Measurements from ENCODE around the gene ZBTB7A.
A peak's percentile ranks its signal among the peaks of the same experiment; 100 is the strongest.

Gene ZBTB7A

DNA sequence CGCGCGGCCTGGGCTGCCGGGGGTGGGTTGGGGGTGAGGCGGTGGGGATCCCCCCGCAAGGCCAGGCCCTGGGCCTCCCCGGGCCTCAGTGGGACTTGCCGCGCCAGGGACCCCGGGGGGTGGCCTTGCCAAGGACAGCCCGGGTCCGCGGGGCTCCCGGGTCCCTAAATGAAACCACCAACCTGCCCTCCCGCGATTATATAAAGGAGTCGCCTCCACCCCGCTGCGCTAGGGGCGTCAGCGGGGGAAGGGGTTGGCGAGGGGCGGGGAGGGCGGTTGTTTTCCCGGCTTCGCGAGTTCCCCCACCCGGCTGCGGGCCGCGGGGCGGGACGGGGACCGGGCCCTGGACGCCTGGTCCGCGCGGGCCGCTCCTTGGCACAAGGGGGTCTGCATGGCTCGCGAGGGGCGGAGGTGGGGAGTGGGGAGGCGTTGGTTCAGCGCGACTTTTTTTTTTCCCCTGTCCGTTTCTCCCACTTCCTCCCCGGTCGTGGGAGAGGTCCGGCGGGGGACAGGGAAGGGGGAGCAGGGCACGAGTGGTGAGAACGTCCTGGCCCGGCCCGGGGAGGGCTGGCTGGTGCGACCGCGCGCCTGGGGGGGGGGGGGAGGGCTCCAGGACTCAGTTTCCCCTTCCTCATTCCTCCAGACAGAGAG is 822 bp upstream of the ZBTB7A start:
- no peak for DNase-seq (ENCODE audit: low spot score)

DNA sequence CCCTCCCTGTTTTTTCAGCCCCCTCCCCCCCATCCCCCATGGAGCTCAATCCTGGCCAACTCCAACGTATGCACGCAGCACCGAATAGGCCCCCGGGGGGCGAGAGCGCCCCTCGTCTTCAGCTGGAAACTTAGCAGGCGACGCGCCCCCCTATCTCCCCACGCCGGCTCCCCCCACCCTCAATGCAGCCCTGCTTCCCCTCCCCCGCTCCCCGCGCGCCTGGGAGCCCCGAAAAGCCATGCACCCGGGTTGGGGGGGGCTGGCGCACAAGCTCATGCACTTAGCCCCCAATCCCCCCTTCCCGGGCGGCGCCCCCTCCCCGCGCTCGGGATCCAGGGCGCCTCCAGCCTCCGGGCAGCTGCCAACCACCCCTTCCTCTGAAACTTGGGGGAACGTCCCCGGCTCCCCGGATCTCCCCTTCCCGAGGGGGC is 508 bp downstream of the ZBTB7A start:
- DNase-seq (ENCODE audit: low spot score): no peak

DNA sequence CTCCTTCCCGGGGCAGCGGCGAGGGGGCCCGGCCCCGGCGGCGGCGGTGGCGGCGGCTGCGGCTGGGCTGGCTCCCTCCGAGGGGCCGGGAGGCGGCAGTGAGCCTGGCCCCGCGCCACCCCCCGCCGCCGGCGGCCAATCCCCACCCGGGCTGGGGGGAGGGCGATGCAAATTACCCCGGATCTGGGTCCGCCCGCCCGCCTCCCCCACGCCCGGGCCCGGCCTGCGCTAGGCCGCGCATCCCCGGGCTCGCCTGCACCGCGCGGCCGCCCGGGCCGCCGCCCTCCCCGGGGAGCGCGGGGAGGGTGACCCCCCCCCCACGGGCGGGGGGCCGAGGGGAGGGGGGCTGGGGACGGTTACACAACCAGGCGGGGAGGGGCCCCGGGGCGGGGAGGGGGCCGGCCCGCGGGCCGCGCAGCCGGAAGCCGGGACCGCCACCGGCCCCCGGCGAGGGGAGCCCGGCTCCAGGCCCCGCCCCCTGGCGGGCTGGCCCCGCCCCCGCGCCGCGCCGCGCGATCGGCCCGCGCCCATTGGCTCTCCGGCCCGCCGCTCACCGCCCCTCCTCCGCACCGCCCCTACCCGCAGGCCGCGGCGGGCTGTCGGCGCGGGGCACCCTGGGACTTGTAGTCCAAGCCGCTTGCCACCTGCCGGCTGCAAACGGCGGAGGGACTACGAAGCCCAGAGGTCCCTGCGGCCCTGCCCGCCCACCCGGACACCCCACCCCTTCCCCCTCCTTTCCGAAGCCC is 1.1 kb downstream of the ZBTB7A start:
- DNase-seq (ENCODE audit: low spot score): peak; percentile 99

DNA sequence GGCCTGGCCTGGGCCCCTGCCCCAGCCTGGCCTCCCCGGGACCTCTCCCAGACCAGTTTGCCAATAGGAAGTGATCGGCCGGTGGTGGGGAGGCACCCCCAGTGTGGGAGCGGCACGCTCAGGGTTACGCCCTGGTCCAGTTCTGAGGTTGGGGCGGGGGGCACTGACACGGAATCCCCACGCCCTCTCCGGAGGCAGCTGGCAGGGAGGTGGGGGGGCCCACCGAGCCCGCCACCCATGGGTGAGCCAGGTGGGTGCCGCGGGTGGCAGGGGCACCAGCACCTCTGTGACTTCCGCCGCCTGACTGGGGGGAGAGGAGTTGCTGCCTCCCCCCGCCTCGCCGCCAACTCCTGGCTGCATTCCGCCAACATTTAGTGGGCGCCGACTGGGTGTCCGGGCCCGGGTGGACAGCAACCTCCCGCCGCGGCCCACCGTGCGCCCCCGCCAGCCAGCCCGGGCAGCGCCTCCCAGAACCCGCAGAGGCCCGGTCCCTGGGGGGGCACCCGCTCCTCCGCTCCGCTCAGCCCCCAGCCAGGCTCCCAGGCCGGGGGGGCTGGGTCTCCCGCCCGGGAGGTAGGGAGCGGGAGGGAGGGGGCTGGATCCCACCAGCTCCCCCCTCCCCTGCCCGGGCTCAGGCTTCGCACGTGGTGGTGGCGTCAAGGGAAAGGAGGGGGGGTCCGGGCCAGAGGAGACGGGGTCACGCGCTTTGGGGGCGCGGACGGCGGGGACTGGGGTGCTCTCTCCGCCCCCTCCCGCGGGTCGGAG is 2.0 kb downstream of the ZBTB7A start:
- no peak for DNase-seq (ENCODE audit: low spot score)

DNA sequence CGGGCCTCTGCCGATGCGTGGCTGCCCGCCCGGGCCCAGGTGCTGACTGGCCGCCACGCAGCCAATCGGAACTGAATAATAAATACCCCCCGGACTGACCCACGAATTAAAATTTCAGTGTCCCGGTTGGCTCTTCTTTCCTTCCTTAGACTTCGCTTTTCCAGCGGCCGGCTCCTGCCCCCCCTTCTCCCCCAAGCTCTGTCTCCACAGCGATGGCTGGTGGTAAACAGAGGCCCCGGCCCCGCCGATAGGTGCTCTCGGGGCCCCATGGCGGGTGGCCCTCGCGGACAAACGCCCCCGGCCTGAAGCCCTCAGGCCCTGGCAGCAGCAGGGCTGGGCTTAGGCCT is 2.6 kb downstream of the ZBTB7A start:
- DNase-seq (ENCODE audit: low spot score): no peak

DNA sequence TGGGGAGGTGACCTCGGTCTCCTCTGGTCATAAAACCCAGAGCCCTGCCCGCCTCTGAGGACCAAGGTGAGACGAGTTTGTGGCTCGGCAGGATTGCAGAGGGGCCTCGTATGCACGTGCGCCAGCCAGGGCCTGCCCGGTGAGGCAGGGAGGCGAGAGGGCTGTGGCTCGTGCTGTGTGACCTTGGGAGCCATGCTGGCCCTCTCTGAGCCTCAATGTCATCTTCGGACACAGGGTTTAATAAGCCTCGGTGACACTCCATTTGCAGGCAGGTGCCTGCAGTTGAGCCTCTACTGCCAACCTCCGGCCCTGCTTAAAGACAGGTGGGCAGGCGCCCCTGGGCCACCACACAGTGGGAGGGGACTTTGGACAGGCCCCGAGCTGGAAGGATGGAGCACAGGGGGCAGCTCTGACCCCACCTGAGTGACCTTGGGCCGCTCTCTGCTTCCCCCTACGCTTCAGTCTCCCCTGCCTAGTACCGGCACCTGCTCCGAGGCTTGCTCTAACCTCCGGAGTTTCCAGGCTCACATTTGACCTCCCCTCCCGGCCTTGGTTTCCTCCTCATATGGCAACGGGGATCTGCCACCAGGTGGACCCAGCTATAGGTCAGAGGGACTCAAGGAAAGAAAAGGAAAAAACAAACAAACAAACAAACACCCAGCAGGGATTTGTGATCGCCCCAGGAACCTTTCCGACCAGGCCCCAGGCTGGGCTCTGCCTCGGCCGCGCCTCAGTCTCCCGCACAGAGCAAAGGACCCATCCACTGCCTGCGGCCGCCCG is 3.1 kb downstream of the ZBTB7A start:
- DNase-seq (ENCODE audit: low spot score): no peak

DNA sequence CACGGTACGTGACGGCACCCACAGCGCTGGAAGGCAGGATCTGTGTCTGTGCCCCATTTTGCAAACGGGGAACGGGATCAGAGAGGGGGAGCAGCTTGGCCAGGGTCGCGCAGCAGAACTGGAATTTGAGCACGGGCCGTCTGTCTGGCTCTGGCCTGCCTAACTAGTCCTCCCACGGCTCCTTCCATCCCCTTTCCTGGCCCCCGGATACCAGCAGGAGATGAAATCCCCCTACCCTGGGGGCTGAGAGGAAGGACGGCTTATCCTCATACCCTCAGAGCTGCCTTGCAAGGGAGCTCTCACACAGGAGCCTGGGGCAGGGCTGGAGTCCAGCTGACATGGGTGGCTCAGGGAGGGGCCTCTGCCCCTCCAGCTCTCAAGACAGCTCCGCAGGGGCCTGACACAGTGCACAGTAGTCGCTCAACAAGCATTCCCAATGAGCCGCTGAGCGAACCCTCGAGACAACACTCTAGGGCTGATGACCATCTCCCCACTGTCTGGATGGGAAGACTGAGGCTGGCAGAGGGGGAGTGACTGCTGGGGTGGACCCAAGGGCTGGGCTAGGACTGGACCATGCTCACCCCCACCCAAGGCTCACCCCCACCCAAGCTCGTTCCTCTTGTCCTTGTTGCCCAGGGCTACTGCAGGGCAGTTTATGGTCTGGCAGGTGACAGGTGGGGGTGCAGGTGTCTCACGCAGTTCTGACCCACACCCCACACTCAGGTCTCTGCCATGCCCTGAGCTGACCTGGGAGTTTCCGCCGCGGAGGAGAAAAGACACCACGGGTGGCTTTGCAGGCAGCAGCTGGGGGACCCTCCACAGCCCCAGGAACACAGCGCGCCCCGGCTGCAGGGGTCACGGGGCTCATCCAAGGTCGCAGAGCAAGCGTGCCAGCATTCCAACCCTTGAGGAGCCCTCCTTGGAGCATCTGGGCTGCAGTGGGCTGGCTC is 4.0 kb downstream of the ZBTB7A start:
- DNase-seq (ENCODE audit: low spot score): no peak

DNA sequence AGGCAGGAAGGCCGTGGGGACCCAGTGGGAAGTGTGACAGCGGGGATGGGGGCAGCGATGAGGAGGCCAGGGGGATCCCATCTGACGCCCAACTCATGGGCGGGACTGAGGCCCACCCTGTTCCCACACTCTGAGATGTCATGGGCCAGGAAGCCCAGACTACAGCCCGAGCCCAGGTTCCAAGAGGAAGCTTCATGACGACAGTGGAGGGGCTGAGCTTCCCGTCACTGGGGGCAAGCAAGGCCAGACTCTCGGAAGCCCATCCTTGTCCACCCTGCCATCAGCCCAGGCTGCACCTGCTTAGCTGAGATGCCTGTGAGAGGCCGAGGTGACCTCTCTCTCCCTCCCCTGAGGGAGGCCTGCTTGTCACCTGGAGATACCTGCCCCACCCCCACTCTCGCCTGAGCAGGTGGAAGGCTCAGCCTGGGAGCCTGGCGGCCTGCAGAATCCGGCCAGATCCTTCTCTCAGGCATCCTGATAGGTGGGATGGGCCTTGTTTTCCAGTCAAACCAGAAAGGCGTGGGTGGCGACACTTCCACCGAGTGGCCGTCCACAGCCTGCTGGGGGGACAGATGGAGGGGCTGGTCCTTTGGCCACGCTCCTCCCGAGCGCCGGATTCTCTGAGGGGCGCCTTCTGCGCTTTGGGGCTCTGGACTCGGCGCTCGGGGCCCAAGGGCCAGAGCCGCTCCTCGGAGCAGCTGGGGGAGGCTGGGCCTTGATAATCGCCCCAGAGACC is 4.8 kb downstream of the ZBTB7A start:
- no peak for DNase-seq (ENCODE audit: low spot score)

DNA sequence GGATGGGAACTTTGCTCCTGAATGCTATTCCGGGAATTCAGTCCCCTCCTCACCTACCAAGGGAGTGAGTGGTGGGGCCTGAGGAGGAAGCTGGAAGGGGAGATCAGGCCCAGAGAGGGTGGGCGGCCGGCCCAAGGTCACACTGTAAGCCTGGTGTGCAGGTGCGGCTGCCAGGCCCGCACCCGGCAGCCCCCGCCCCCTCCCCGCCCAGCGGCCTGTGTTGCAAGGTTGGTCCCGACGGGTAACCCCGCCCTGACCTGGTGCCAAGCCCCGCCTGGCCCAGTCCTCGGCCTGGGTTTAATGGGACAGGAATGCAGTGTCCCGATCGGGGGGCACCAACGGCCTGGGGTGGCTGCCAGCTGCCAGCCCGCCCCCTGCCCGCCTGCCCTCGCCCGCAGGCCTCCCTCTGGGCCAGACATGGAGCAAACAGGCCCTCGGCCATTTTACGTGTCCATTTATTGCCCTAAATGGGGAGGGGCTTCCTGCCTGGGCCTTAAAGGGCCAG is 5.5 kb downstream of the ZBTB7A start:
- DNase-seq (ENCODE audit: low spot score): peak; percentile 92

DNA sequence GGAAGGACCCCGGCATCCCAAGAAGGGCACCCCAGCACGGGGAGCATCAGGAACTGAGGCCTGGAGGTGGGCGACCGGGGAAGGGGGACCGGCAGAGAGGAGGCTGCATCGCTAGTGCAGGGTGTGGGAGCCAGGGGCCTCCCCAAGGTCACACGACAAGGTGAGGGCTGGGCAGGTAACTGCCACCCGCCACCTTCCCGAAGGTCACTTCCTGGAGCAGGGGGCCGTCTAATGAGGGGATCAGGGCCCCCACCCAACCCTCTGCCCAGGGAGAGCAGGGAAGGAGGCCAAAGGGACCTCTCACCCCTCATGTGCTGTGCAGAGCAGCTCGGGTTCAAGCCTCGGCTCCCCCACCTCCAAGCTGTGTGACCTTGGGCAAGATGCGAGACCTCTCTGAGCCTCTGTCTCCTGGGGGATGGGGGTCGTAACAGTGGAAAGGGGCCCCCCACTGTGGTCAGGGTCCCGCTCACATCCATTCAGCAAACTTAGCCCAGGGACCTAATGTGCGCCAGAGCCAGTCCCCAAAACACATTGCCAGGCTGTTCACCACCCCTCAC is 6.0 kb downstream of the ZBTB7A start:
- DNase-seq (ENCODE audit: low spot score): no peak

DNA sequence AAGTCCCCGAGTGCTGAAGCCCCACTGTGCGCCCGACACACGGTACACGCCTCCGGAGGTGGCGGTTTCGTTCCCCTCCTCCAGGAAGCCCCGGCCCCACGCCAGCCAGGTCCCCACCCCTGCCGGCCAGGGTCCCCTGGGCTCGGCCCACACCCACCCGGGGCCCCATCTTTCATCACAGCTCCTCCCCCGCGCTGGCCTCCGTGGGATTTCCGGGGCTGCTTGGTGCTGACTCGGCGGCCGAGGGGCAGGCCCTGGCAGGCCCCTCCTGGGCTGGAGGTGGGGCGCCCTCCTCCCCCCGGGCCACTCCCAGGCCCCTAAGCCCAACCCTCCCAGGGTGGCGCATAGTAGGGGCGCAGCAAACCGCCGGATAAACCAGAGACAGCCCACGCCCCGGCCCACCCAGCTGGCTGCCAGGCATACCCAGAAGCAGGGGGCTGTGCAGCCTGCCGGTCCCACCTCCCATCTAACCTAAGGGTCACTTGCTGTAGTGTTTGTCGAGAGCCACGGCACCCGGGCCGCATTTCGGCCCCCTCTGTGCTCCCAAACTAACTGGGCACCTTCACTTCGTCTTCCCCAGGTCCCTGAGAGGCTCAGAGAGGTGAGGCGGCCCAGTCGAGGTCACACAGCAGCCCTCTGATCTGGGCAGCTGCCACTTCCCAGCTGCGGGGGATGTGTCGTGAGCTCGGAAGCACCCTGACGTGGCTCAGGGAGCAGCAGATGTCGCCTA is 6.6 kb downstream of the ZBTB7A start:
- no peak for DNase-seq (ENCODE audit: low spot score)

DNA sequence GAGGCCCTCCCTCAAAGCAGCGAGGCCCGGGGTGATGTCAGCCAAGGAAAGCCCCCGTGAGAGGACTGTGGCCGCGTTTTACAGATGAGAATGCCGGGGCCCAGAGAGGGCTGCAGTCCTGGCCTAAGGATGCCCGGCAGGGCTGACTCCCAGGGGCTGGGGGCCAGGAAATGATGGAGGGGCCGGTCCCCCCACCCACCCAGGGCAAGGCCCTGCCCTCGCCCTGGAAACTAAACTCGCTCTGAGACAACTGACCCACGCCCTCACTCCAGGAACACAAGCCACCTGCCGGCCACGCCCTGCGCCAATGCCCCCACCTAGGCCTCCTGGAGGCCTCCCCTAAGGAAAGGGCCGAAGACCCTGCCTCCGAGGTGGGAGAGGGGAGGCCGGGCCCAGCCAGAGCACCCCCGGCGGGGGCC is 7.2 kb downstream of the ZBTB7A start:
- no peak for DNase-seq (ENCODE audit: low spot score)

DNA sequence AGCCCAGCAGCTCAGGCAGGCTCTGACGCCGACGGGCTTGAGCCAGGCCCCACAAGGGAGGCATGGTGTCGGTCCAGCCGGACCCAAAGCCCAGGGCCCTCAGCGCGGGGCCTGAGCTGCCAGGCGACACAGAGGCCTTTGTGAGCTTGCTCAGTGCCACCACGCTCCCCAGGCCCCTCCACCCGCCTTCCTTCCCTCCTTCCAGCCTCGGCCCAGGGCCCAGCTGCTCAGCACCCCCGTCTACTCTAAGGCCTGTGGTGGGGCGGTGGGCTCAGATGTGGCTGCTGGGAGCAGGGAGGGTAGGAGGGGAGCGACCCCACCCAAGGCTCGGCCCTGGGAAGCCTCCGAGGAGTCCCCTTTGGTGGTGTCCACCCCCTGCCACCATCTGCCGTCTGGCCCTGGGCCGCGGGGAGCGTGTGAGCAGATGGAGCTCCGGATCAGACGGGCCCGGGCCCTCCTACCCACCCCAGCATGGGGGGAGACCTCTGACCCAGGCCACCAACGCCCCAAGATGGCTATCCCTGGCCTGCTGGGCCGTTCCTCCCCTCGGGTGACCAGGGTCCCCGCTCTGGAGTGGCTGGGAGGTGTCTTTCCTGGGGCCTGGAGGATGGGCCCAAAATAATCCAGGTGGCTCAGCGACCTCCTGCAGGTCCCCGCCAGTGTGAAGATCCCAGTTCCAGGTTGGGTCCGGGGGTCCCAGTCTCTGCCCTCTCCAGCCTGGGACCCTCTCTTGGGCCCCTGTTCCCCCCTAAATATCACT is 7.8 kb downstream of the ZBTB7A start:
- no peak for DNase-seq (ENCODE audit: low spot score)

DNA sequence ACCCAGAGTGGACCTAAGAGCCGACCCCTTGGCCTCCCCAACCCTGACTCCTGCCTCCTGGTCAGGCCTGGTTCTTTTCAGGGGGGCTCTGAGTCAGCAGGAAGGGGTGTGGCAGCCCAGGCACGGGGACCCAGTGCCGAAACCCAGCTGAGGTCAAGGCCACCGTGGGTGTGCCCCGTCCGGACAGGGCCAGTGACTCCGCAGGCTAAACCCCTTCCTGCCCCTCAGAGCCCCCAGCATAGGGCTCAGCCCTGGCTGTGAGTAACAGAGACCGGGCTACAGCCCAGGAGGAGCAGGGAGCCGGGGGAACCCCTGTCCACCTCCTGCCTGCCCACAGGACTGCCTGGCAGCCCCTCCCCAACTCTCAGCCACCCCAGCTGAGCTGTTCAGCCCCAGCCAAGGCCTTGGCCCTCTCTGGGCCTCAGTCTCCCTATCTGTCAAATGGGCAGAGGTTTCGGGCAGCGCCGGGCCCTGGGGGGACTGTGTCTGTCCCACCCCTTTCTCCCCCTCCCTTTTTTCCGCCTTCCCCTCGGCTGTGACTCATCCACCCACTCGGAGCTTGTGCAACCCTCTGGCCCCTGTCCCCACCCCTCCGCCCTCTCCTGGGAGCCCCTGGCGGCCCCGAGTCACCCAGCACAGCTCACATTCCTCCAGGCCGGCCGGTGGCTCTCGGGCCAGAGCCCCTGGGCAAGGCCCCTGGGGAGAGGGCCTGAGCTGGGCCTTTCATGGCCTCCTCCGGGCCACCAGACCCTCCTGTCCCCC is 8.6 kb downstream of the ZBTB7A start:
- DNase-seq (ENCODE audit: low spot score): peak; percentile 99

DNA sequence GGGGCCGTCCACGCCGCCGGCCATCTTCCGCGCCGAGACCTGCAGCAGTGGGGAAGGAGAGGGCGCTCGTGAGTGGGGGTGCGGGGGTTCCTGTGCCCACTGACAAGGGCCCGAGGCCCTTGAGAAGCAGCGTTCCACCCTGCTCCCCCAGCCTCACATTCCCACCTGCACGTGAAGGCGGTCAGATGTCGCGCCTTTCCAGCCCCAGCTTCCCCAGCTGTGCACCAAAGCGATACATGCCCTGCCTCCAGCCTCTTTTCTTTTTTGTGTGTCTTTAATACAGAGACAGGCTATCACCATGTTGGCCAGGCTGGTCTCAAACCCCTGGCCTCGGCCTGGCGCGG is 11.5 kb downstream of the ZBTB7A start:
- DNase-seq (ENCODE audit: low spot score): no peak

DNA sequence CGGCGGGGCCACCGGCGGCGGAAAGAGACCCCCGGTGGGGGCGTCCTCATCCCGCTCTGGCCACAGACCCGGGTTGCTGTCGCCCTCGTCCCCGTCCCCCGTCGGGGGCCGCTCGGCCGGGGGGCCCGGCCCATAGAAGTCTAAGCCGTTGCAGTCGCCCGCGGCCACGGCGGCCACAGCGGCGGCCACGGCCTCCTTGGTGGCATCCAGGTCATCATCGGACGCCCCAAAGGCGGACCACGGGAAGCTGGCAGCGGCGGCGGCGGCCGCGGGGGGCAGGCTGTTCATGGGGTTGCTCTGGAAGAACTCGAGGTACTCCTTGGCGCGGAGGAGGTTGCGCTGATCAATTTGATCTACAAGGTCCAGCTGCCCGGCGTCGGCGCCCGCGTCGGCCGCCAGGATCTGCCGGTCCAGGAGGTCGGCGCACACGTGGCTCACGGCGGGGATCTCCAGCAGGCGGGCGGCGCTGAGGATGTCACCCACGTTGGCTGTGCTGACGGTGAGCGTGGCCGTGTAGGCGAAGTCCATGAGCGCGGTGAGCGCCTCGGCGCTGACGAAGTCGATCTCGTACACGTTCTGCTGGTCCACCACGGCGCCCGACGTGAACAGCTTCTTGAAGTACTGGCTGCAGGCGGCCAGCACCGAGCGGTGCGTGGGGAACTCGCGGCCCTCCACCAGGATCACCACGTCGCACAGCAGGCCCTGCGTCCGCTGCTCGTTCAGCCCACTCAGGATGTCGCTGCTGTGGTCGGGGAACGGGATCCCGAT is 12.1 kb downstream of the ZBTB7A start:
- no peak for DNase-seq (ENCODE audit: low spot score)
